HepG2 (cell line): Measurements from ENCODE around the gene HEPACAM. TPM values are rescaled to one million over a fixed set of nuclear protein-coding genes. Genes with fewer than 3 reads are reported as not detected.

Experiments used
- ATF3 ChIP-seq: sonication (generic); formaldehyde crosslinking; IDR thresholded peaks from 2 replicates; pipeline ENCODE4 v1.4.0; 2020; ENCODE audit warnings: missing genetic modification reagents
- DBP ChIP-seq: sonication (generic); formaldehyde crosslinking; IDR thresholded peaks from 2 replicates; pipeline ENCODE4 v1.4.0; 2020; ENCODE audit warnings: missing genetic modification reagents; ENCODE audit errors: not compliant biosample characterization
- GABPB1 ChIP-seq: IDR thresholded peaks from 2 replicates; pipeline ENCODE4 v1.6.1; 2016; ENCODE audit warnings: mild to moderate bottlenecking, missing genetic modification reagents, moderate library complexity, missing compliant biosample characterization
- GPN1 ChIP-seq: sonication (generic); formaldehyde crosslinking; IDR thresholded peaks from 2 replicates; pipeline ENCODE4 v1.5.1; 2020; ENCODE audit warnings: missing genetic modification reagents, borderline replicate concordance
- MTF2 ChIP-seq: sonication (generic); formaldehyde crosslinking; IDR thresholded peaks from 2 replicates; pipeline ENCODE4 v1.5.0; 2020; ENCODE audit warnings: missing genetic modification reagents, borderline replicate concordance
- SETDB1 ChIP-seq: sonication (generic); formaldehyde crosslinking; IDR thresholded peaks from 2 replicates; pipeline ENCODE4 v1.5.1; 2020; ENCODE audit warnings: missing genetic modification reagents, mild to moderate bottlenecking, borderline replicate concordance
- SP4 ChIP-seq: sonication (generic); formaldehyde crosslinking; IDR thresholded peaks from 2 replicates; pipeline ENCODE4 v1.8.1; 2023; ENCODE audit warnings: mild to moderate bottlenecking, missing genetic modification reagents
- ZBTB49 ChIP-seq: sonication (generic); formaldehyde crosslinking; IDR thresholded peaks from 2 replicates; pipeline ENCODE4 v1.4.0; 2020; ENCODE audit warnings: missing genetic modification reagents, borderline replicate concordance
- ZHX2 ChIP-seq, 2 experiments: sonication (generic) in 1 of 2; formaldehyde crosslinking in 1 of 2; IDR thresholded peaks; 2 replicates each; pipeline versions ENCODE4 v1.6.1 to v1.9.0; 2014 to 2022; ENCODE audit warnings: antibody characterized with exemption in 1 of 2, borderline replicate concordance in 1 of 2, inconsistent platforms in 1 of 2, low read depth in 1 of 2, missing genetic modification reagents in 1 of 2
- ZNF790 ChIP-seq: sonication (generic); formaldehyde crosslinking; IDR thresholded peaks from 2 replicates; pipeline ENCODE4 v1.8.0; 2022; ENCODE audit warnings: missing genetic modification reagents, mild to moderate bottlenecking, borderline replicate concordance
- ZNF879 ChIP-seq: sonication (generic); formaldehyde crosslinking; IDR thresholded peaks from 2 replicates; pipeline ENCODE4 v1.8.1; 2023; ENCODE audit warnings: missing genetic modification reagents
- ZSCAN31 ChIP-seq: sonication (generic); formaldehyde crosslinking; IDR thresholded peaks from 2 replicates; pipeline ENCODE4 v1.5.0; 2020; ENCODE audit warnings: low read depth, mild to moderate bottlenecking, missing genetic modification reagents
- ZXDC ChIP-seq: sonication (generic); formaldehyde crosslinking; IDR thresholded peaks from 2 replicates; pipeline ENCODE4 v1.5.0; 2020; ENCODE audit warnings: mild to moderate bottlenecking, missing genetic modification reagents
- polyA plus RNA-seq, 8 experiments: library from polyadenylated mRNA; depleted of rRNA in 3 of 8; stranded (reverse) in 7 of 8; unstranded in 1 of 8; fragments of >200 nt; fragmentation: Illumina TruSeq in 4 of 8; extraction: Trizol in 4 of 8; gene quantifications; 2 replicates each; pipeline versions ENCODE4 v1.2.1 to v1.2.3, GENCODE V29; 2011 to 2016; ENCODE audit warnings: low read depth in 4 of 8, missing spikeins in 1 of 8, mixed read lengths in 1 of 8; ENCODE audit not compliant: insufficient read depth in 1 of 8
- total RNA-seq, 5 experiments: library from RNA; depleted of rRNA; stranded (reverse); fragments of >200 nt; fragmentation: Illumina TruSeq; extraction: Trizol; gene quantifications; 2 replicates each; pipeline ENCODE4 v1.2.3, GENCODE V29; 2016; ENCODE audit warnings: low read depth in 1 of 5

Gene HEPACAM
- total and polyA plus RNA-seq, 2 of the 13 experiments (the other 11 are each of a cell fraction or from before 2014, with no cell fraction given) = 66.9 to 121 TPM

- TF ChIP-seq ZXDC (CRISPR knock-in tag) (no peak), DBP (CRISPR knock-in tag) (peak; percentile 42), GPN1 (CRISPR knock-in tag) (no peak), SP4 (CRISPR knock-in tag) (peak; percentile 97), ZSCAN31 (CRISPR knock-in tag) (peak; percentile 38; the same call in 1 of the 2 replicates), MTF2 (CRISPR knock-in tag) (no peak), ATF3 (no peak), ZBTB49 (CRISPR knock-in tag) (no peak), GABPB1 (CRISPR knock-in tag) (peak; percentile 99), ZHX2 (IDR thresholded peaks at IDR 0.05; ENCODE audit: low read depth) (peak; percentile 42; the same call in 1 of the 2 replicates), ZHX2 (CRISPR knock-in tag; IDR thresholded peaks at IDR 0.05; ENCODE audit: borderline replicate concordance) (no peak), SETDB1 (CRISPR knock-in tag) (no peak), ZNF790 (CRISPR knock-in tag) (no peak), ZNF879 (CRISPR knock-in tag) (no peak)
Observed at GRCh38 chr11:124953753-124954589, 18.1 kb upstream of the HEPACAM start, which contains the start of gene CCDC15 (continued).
